SW 1271 (cell line): ENCODE results near the gene AAMP.
"Not testable (repeated sequence)": the region's sequence is repeated elsewhere in the genome, so short reads cannot be mapped to it uniquely, and the experiment has no call there.

Experiments used
- DNase-seq, 2 experiments: peaks; one replicate each; lab custom pipeline; 2025; lab: John Stamatoyannopoulos, UW

The AAMP gene

GRCh38 chr2:218269900-218270720, at the start of gene AAMP, which contains the start of gene PNKD:
AAMP (minus strand) TSS chr2:218270137; CDS start chr2:218270086, 51 bp downstream.
PNKD (plus strand) TSS chr2:218270519; CDS start chr2:218270536, 17 bp downstream.
- DNase-seq: peak; percentile 98 to 99

DNA sequence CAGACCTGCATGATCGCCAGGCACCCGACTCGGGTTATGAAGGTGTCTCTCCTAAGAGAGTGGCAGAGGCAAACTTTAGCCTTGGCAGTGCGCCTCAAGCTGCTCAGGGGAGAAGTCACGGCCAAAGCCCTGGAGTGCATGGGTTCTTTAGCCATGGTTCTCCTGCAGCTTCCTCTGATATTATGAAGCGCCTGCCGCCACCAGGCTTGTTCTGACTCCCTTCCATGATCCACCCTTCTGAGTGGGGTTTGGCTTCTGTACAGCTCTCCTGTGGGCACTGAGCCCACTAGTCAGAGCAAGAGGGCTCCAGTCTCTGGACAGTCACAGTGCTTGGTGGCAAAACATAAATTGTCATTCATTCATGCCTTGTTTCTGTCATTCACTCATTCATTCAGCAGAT, 48.3 kb upstream of the AAMP start:
- no peak for DNase-seq

GRCh38 chr2:218317835-218318234, 47.9 kb upstream of the AAMP start:
- no peak for DNase-seq

DNA sequence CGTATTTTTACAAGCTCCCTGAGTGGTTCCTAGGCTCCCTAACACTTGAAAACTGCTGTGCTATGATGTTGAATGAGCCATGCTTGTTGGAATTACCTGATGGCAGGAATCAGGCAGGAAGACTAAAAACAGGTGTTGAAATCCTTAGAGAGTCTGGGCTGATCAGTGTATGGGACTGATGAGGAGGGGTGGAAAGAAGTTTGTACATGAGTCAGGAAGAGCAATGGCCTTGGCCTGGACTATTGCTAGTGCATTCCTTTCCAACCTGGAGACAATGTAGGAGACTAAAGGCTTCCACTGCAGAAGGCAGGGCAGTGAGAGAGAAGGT, 47.3 kb upstream of the AAMP start:
- no peak for DNase-seq

GRCh38 chr2:218315397-218315796, 45.5 kb upstream of the AAMP start:
- DNase-seq: no peak

- not testable (repeated sequence) for DNase-seq
Observed at GRCh38 chr2:218314764-218315163, 44.8 kb upstream of the AAMP start.

DNA sequence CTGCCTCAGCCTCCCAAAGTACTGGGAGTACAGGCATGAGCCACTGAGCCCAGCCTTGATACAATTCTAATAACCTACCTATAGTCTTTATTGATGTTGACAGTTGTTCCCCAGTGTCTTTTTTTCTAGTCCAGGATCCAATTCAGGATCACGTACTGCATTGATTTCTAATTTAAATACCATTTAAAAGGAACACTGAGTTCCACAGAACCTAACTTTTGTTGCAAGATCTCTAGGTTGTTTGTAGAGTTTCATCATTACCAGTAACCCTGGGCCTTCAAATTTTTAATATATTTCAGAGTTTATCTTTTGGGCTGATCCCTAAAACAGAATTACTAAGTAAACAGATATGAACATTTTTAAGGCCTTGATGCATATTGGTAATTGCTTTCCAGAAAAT, 43.4 kb upstream of the AAMP start:
- DNase-seq: no peak

GRCh38 chr2:218312267-218312756, 42.4 kb upstream of the AAMP start:
- no peak for DNase-seq

DNA sequence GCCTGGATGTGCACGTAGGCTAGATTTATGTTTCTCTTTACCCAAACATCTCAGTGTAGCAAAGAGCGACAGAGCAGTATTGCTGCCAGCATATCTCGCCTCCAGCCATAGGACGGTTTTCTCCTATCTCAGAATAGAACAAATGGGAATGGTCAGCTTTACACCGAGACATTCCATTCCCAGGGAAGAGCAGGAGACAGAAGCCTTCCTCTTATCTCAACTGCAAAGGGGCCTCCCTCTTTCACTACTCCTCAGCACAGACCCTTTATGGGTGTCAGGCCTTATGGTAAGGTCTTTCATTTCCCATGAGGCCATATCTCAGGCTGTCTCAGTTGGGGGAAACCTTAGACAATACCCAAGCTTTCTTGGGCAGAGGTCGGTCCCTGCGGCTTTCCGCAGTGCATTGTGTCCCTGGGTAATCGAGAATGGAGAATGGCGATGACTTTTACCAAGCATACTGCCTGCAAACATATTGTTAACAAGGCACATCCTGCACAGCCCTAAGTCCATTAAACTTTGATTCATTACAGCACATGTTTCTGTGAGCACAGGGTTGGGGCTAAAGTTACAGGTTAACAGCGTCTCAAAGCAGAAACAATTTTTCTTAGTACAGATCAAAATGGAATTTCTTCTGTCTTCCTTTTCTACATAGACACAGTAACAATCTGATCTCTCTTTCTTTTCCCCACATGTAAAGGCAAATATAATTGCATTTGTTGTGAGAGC, 41.8 kb upstream of the AAMP start:
- not testable (repeated sequence) for DNase-seq

DNA sequence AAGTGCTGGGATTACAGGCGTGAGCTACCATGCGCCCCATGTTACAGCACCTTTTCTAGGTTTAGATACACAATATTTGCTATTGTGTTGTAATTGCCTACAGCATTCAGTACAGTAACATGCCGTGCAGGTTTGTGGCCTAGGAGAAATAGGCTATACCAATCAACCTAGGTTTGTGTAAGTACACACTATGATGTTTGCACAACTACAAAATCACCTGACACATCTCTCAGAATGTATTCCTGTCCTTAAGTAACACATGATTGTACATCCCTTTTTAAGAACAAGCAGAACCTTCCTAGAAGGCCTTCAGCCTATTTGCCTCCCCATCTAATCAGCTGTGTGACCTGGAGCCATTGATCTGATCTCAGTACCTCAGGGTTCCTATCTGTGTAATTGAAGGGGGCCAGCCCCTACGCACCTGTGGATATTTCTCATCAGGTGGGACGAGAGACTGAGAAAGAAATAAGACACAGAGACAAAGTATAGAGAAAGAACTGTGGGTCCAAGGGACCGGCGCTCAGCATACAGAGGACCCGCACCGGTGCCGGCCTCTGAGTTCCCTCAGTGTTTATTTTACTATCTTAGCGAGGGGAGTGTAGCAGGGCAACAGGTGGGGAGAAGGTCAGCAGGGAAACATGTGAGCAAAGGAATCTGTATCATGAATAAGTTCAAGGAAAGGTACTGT, 41.1 kb upstream of the AAMP start:
- no peak for DNase-seq

- no peak for DNase-seq
Observed at GRCh38 chr2:218307415-218308090, 37.6 kb upstream of the AAMP start.

- DNase-seq: no peak
Observed at GRCh38 chr2:218306184-218306920, 36.4 kb upstream of the AAMP start.

DNA sequence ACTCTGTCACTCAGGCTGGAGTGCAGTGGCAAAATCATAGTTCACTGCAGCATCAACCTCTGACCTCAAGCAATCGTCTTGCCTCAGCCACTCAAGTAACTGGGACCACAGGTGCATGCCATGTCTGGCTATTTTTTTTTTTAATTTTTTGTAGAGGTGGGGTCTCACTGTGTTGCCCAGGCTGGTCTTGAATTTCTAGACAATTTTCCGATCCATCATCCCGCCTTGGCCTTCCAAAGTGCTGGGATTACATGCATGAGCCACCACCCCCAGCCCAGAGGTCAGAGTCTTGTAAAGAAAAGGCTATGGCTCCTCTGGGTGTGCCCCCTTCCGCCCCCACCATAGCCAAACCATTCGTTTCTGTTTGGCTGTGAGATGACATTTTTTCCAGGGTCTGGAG, 35.4 kb upstream of the AAMP start:
- no peak for DNase-seq

DNA sequence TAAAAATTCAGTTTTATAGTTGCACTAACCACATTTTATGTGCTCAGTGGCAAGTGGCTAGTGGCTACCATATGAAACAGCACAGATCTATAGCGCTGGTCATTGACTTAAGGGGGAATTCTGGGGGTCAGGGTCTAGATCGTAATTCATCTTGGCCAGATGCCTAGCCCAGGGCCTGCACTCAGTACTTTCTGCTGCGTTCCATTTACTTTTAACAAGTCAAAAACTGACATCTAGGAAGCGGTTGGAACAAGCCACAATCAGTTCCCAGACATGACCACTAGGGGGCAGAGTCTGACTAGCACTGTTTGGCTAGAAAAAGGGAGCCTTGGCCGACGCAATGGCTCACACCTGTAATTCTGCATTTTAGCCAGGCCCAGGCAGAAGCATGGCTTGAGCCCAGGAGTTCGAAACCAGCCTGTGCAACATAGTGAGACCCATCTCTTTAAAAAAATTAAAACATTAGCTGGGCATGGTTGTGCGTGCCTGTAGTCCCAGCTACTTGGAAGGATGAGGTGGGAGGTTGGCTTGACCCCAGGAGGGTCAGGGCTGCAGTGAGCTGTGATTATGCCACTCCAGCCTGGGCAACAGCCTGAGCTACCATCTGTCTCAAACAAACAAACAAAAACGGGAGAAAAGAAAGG, 31.4 kb upstream of the AAMP start:
- DNase-seq: peak; percentile 50 to 81

DNA sequence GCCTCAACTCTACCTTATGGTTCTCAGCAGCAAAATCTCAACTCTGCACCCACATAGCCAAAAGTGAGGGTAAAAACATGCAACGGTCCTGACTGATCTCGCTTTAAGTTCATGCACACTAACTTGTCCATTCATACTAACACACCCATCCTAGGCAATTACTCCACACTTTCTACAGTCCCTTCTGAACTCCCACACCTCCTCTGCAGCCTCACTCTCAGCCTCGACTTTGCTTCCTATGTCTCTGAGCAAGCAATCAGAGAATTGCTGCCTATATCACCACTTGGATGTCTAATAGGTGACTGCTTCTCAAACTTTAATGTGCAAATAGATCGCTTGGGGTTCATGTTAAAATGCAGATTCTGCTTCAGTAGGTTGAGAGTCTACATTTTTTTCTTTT, 30.2 kb upstream of the AAMP start:
- no peak for DNase-seq

GRCh38 chr2:218298314-218298875, 28.5 kb upstream of the AAMP start:
- DNase-seq: no peak

DNA sequence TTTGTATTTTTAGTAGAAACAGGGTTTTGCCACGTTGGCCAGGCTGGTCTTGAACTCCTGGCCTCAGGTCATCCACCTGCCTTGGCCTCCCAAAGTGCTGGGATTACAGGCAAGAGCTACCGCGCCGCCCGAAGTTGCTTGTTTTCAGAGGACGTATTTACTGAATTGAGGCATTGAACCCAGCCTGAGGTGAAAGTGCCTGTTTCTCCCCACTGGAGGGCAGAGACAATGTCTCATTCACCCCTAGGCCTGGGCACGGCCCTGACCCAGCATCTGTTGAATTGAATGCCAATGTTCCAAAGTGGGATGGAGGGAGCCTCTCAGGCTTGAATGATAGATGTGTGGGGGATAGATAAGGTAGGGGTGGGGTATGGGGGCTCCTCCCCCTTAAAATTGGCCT, 26.9 kb upstream of the AAMP start:
- DNase-seq: no peak

GRCh38 chr2:218296200-218296599, 26.3 kb upstream of the AAMP start:
- DNase-seq: no peak

GRCh38 chr2:218295029-218295428, 25.1 kb upstream of the AAMP start:
- DNase-seq: no peak

- no peak for DNase-seq
Observed at GRCh38 chr2:218294430-218295022, 24.6 kb upstream of the AAMP start.
